ENCODE measurements around the gene PKD1.
"Not testable (repeated sequence)": the region's sequence is repeated elsewhere in the genome, so short reads cannot be mapped to it uniquely, and the experiment has no call there.

The PKD1 gene

DNA sequence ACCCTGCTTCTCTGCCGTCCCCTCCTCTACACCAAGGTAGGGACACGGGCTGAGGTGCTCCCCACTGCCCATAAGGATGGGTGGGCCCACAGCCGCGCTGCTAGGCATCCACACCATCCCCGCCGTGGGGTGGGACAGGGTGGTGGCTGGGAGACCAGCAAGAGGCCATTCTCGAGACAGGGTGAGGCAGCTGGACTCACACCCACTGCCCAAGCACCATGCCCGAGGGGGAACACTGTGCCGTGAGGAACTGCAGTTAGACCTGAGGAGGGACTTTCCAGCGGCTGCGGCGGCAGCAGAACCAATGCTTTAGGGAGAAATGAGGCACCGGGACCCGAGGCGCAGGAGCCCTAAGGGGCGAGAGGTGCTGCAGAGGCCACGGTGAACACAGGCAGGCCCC is 13.3 kb downstream of the PKD1 start (continued):
- TF ChIP-seq ZNF658 (tag by site-specific recombination; IDR thresholded peaks at IDR 0.05) (no peak), ZBTB7A (tag by site-specific recombination; IDR thresholded peaks at IDR 0.05; ENCODE audit: low read depth) (no peak), ZFP69B (tag by site-specific recombination; IDR thresholded peaks at IDR 0.05) (peak; percentile 33; the same call in 1 of the 2 replicates)

DNA sequence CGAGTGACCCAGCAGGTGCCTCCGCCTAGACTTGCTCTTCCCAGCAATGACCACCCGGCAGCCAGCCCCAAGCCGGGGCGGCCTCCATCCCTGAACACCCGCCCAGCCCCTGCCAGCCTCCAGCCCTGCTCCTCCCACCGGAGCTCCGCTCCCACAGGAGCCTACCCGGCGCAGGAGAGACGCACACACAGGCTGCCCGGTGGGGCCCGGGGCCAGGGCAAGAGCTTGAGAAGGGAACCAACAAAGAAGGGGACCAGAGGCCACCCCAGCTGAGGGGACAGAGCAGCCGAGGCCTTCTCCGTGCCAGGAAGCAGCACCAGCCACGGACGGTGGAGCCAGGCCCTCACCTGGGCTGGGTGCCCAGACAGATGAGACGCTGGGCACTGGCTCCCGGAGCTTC is 13.8 kb downstream of the PKD1 start:
- CTCF ChIA-PET, result interaction anchor here (1.0 to 2.2 kb wide), 4 partner anchors 19 to 99 kb away, joined by 3 to 34 read pairs (median 6); no protein-coding TSS in a partner anchor
- TF ChIP-seq, protein P1, sequence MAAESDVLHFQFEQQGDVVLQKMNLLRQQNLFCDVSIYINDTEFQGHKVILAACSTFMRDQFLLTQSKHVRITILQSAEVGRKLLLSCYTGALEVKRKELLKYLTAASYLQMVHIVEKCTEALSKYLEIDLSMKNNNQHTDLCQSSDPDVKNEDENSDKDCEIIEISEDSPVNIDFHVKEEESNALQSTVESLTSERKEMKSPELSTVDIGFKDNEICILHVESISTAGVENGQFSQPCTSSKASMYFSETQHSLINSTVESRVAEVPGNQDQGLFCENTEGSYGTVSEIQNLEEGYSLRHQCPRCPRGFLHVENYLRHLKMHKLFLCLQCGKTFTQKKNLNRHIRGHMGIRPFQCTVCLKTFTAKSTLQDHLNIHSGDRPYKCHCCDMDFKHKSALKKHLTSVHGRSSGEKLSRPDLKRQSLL (tag by site-specific recombination; IDR thresholded peaks at IDR 0.05), result peak; percentile 9; the same call in 1 of the 2 replicates
- TF ChIP-seq, protein P2, sequence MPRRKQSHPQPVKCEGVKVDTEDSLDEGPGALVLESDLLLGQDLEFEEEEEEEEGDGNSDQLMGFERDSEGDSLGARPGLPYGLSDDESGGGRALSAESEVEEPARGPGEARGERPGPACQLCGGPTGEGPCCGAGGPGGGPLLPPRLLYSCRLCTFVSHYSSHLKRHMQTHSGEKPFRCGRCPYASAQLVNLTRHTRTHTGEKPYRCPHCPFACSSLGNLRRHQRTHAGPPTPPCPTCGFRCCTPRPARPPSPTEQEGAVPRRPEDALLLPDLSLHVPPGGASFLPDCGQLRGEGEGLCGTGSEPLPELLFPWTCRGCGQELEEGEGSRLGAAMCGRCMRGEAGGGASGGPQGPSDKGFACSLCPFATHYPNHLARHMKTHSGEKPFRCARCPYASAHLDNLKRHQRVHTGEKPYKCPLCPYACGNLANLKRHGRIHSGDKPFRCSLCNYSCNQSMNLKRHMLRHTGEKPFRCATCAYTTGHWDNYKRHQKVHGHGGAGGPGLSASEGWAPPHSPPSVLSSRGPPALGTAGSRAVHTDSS (tag by site-specific recombination; IDR thresholded peaks at IDR 0.05), result no peak
- H3K36me3 ChIP-seq (ENCODE audit: control insufficient read depth in 2 of 2, insufficient read depth in 1 of 2, low read length in 2 of 2), result no peaks in the 10 kb centered on the region
- H3K4me3 ChIP-seq (ENCODE audit: low read depth, low read length), result no peak overlapping the region
- no peaks in the 10 kb centered on the region for H3K9me3 ChIP-seq (ENCODE audit: control insufficient read depth, insufficient read depth, low read depth, low read length)
- no peak overlapping the region for H3K27ac ChIP-seq (ENCODE audit: extremely low read depth, low read depth, low read length)
- peaks cover 10% of the 10 kb centered on the region for H3K4me1 ChIP-seq (ENCODE audit: control insufficient read depth, insufficient read depth, low read length)
- POLR2A ChIA-PET, result interaction anchor here (0.7 to 2.5 kb wide), 4 partner anchors 14 to 33 kb away, joined by 3 to 9 read pairs (median 3); partner anchors contain the start of genes PKD1 and TRAF7

DNA sequence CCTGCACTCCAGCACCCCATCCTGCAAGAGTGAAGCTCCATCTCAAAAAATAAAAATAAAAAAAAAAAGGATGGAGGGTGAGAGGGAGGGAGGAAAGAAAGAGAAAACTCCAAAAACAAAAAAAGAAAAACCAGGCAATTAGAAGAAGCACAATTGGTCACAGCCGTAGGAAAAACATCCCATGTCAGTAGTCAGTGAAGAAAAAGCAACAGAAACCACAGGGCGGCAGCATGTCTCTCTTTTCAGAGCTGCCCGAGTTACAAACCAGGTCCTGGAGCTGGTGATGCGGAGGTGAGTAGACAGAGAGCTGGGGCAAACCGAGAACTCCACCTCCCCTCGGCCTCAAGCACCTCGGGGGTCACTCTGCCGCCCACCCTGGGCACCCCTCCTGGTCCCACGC is 14.4 kb downstream of the PKD1 start:
- ChIA-PET CTCF (interaction anchor here (0.6 to 2.2 kb wide), 8 partner anchors 19 to 131 kb away, joined by 3 to 34 read pairs (median 3); no protein-coding TSS in a partner anchor), POLR2A (interaction anchor here (0.7 to 2.5 kb wide), 5 partner anchors 14 to 166 kb away, joined by 3 to 9 read pairs (median 3); partner anchors contain the start of genes PKD1 and TRAF7)
- not testable (repeated sequence) for H3K4me3 ChIP-seq (ENCODE audit: low read depth, low read length); H3K4me1 ChIP-seq (ENCODE audit: control insufficient read depth, insufficient read depth, low read length); H3K9me3 ChIP-seq (ENCODE audit: control insufficient read depth, insufficient read depth, low read depth, low read length); H3K36me3 ChIP-seq (ENCODE audit: control insufficient read depth in 2 of 2, insufficient read depth in 1 of 2, low read length in 2 of 2); H3K27ac ChIP-seq (ENCODE audit: extremely low read depth, low read depth, low read length)
- TF ChIP-seq ZNF366 (tag by site-specific recombination; conservative IDR thresholded peaks at IDR 0.05) (0 out of 2 replicates have a peak, but pooled peaks have one; percentile 12), PRDM1 (tag by site-specific recombination; IDR thresholded peaks at IDR 0.05) (peak; percentile 55), ZNF600 (tag by site-specific recombination; IDR thresholded peaks at IDR 0.05) (peak; percentile 28; the same call in 1 of the 2 replicates), ZNF654 (tag by site-specific recombination; IDR thresholded peaks at IDR 0.05; ENCODE audit: low read depth) (peak; percentile 75)
- TF ChIP-seq, protein P3, sequence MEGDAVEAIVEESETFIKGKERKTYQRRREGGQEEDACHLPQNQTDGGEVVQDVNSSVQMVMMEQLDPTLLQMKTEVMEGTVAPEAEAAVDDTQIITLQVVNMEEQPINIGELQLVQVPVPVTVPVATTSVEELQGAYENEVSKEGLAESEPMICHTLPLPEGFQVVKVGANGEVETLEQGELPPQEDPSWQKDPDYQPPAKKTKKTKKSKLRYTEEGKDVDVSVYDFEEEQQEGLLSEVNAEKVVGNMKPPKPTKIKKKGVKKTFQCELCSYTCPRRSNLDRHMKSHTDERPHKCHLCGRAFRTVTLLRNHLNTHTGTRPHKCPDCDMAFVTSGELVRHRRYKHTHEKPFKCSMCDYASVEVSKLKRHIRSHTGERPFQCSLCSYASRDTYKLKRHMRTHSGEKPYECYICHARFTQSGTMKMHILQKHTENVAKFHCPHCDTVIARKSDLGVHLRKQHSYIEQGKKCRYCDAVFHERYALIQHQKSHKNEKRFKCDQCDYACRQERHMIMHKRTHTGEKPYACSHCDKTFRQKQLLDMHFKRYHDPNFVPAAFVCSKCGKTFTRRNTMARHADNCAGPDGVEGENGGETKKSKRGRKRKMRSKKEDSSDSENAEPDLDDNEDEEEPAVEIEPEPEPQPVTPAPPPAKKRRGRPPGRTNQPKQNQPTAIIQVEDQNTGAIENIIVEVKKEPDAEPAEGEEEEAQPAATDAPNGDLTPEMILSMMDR (tag by site-specific recombination; IDR thresholded peaks at IDR 0.05), result peak; percentile 61

DNA sequence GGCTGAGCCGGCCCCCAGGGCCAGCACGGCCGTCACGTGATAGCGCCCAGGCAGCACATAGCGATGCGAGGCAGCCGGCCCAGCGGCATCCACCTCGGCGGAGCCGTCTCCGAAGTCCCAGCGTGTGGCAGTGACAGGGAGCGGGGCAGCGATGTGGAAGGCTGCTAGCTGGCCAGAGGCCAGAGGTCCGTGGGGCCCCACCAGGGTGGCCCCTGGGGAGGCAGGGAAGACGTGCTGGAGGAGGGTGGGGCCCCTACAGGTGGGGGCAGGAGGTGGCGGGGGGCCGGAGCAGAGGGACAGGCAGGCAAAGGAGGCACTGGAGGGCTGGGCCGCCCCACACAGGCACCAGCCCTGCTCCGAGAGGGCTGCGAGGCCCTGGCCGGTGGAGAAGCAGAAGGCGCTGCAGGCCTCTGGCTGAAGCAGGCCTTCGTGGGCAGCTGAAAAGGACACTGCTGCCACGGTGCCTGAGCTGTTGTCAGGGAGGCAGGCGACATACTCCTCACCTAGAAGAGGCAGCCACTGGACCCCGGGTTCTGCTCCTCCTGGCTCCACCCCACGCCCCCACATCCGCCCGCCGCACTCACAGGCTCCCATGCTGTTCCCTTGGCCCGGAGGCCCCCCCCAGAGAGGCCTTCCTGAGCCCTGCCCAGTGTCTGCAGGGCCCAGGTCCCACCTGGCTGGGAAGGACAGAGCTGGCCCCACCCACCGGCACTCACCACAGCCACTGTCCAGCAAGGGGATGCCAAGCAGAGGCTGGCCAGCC is 17.6 kb downstream of the PKD1 start:
- H3K36me3 ChIP-seq (ENCODE audit: control insufficient read depth in 2 of 2, insufficient read depth in 1 of 2, low read length in 2 of 2); H3K4me1 ChIP-seq (ENCODE audit: control insufficient read depth, insufficient read depth, low read length); H3K9me3 ChIP-seq (ENCODE audit: control insufficient read depth, insufficient read depth, low read depth, low read length); H3K27ac ChIP-seq (ENCODE audit: extremely low read depth, low read depth, low read length); POLR2A ChIA-PET; H3K4me3 ChIP-seq (ENCODE audit: low read depth, low read length); CTCF ChIA-PET: not testable (repeated sequence)
- TF ChIP-seq GLIS1 (tag by site-specific recombination; IDR thresholded peaks at IDR 0.05), result 0 out of 2 replicates have a peak, but pooled peaks have one; percentile 25

DNA sequence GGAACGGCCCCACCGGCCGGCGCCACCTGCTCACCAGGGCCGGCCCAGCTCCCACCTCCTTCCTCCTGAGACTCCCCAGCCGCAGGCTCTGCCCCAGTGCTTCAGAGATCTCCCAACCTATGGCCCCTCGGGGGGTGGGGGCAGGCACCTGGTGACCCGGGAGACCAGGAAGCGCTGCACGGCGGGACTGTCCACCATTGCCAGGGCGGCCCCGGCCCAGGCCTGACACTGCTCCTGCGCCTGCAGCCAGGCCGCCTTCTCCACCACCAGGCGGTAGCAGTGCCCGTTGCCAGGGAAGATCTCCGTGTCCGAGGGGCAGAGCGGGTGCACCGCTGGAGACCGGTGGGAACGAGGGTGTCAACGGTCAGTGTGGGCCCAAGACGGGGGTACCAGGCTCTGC is 18.4 kb downstream of the PKD1 start:
- CTCF ChIA-PET; H3K9me3 ChIP-seq (ENCODE audit: control insufficient read depth, insufficient read depth, low read depth, low read length); H3K4me1 ChIP-seq (ENCODE audit: control insufficient read depth, insufficient read depth, low read length); H3K36me3 ChIP-seq (ENCODE audit: control insufficient read depth in 2 of 2, insufficient read depth in 1 of 2, low read length in 2 of 2); POLR2A ChIA-PET; H3K27ac ChIP-seq (ENCODE audit: extremely low read depth, low read depth, low read length); H3K4me3 ChIP-seq (ENCODE audit: low read depth, low read length): not testable (repeated sequence)

DNA sequence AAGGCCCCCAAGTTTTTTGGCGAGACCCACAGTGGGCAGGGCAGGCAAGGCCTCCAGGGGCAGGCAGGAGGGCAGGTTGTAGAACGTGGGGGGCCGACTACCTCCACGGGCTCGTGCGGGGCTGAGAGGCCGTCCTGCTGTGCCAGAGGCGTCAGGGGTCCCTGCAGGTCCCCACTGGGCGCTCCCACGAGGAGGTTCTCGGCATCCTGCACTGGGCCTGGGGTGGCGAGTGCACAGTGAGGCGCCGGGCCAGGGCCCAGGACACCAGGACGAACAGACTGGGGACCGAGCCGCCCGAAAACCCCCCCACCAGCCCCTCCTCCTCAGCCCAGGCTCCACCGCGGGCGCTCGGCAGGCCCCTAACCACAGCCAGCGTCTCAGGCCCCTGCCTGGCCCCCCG is 19.3 kb downstream of the PKD1 start:
- H3K4me1 ChIP-seq (ENCODE audit: control insufficient read depth, insufficient read depth, low read length); H3K4me3 ChIP-seq (ENCODE audit: low read depth, low read length); CTCF ChIA-PET; H3K27ac ChIP-seq (ENCODE audit: extremely low read depth, low read depth, low read length); H3K9me3 ChIP-seq (ENCODE audit: control insufficient read depth, insufficient read depth, low read depth, low read length); H3K36me3 ChIP-seq (ENCODE audit: control insufficient read depth in 2 of 2, insufficient read depth in 1 of 2, low read length in 2 of 2); POLR2A ChIA-PET: not testable (repeated sequence)
